ENCODE data around the gene FAM169A. TPM values are rescaled to one million over a fixed set of nuclear protein-coding genes. Genes with fewer than 3 reads are reported as not detected.

Gene FAM169A
- total and polyA plus RNA-seq, 2 donors from 2014 or later, result 3.5 to 8.6 TPM

DNA sequence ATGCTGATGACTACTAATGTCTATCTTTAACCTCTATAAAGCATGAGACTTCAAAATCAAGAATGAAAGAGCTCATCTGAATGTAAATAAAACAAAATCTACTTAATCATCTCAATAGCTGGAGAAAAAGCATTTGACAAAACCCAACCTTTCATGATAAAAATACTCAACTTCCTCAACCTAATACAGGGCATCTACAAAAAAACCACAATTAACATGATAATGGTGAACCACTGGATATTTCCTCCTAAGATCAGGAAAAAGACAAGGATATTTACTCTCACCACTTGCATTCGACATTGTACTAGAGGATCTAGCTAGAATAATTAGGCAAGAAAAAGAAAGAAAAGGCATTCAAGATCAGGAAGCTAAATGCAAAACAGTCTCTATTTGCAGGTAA lies 49.3 kb downstream of the FAM169A start:
- H3K9me3 ChIP-seq (ENCODE audit: control insufficient read depth in 2 of 3, insufficient read depth in 1 of 3, low read length in 3 of 3), result no peaks in the 10 kb centered on the region
- DNase-seq (no peak), FAIRE-seq (no peak)
- TF ChIP-seq, protein P1, sequence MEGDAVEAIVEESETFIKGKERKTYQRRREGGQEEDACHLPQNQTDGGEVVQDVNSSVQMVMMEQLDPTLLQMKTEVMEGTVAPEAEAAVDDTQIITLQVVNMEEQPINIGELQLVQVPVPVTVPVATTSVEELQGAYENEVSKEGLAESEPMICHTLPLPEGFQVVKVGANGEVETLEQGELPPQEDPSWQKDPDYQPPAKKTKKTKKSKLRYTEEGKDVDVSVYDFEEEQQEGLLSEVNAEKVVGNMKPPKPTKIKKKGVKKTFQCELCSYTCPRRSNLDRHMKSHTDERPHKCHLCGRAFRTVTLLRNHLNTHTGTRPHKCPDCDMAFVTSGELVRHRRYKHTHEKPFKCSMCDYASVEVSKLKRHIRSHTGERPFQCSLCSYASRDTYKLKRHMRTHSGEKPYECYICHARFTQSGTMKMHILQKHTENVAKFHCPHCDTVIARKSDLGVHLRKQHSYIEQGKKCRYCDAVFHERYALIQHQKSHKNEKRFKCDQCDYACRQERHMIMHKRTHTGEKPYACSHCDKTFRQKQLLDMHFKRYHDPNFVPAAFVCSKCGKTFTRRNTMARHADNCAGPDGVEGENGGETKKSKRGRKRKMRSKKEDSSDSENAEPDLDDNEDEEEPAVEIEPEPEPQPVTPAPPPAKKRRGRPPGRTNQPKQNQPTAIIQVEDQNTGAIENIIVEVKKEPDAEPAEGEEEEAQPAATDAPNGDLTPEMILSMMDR (IDR thresholded peaks at IDR 0.05; ENCODE audit: borderline replicate concordance, extremely low read depth, insufficient read depth), result no peak
- no peak overlapping the region for H3K4me3 ChIP-seq (ENCODE audit: low read length in 3 of 3)
- no peak overlapping the region for H3K9ac ChIP-seq (ENCODE audit: low read length in 3 of 3)
- intact Hi-C loops (cut with DNase I), result no loop called here
- H3K4me1 ChIP-seq (ENCODE audit: control insufficient read depth in 2 of 3, insufficient read depth in 2 of 3, low read depth in 1 of 3, low read length in 3 of 3), result no peaks in the 10 kb centered on the region
- H3K27me3 ChIP-seq (ENCODE audit: control insufficient read depth, insufficient read depth, low read length), result no peaks in the 10 kb centered on the region
- H3K36me3 ChIP-seq (ENCODE audit: control insufficient read depth in 2 of 3, insufficient read depth in 3 of 3, low read length in 3 of 3), result no peaks in the 10 kb centered on the region
- no peak overlapping the region for H3K27ac ChIP-seq (ENCODE audit: low read depth in 2 of 2, low read length in 2 of 2)

DNA sequence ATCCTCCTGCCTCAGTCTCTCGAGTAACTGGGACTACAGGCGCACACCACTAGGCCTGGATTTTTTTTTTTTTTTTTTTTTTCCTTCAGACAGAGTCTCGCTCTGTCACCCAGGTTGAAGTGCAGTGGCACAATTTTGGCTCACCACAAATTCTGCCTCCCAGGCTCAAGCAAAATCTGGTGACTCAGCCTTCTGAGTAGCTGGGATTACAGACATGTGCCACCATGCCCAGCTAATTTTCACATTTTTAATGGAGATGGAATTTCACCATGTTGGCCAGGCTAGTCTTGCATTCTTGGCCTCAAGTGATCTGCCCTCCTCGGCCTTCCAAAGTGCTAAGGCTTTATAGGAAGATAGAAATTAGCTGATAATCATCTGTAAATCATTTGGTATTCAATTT lies 55.3 kb downstream of the FAM169A start:
- intact Hi-C loops (cut with DNase I), result no loop called here
- FAIRE-seq, result no peak

DNA sequence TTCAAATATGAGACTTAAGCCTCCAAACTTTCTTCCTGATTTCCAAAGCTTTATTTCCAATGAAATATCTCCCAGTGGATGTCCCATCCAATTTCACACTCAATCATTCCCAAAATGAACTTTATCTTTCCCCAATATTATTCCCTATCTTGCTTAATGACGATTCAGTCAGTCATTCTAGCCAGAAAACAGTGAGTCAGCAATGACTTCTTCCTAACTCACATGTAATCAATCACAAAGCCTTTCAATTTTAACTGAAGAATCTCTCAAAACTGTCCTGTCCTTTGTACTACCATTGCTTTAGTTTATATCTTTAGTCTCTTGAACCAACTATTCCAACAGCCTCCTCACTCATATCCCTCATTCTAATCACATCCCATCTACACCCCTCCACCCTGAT lies 64.2 kb downstream of the FAM169A start:
- no peak for FAIRE-seq
- H3K27me3 ChIP-seq (ENCODE audit: control insufficient read depth, insufficient read depth, low read length), result no peaks in the 10 kb centered on the region
- TF ChIP-seq, protein P1 (IDR thresholded peaks at IDR 0.05; ENCODE audit: borderline replicate concordance, extremely low read depth, insufficient read depth), result no peak
- H3K4me3 ChIP-seq (ENCODE audit: low read length in 3 of 3), result no peak overlapping the region
- no peak for DNase-seq
- H3K9ac ChIP-seq (ENCODE audit: low read length in 3 of 3), result no peak overlapping the region
- H3K36me3 ChIP-seq (ENCODE audit: control insufficient read depth in 2 of 3, insufficient read depth in 3 of 3, low read length in 3 of 3), result no peaks in the 10 kb centered on the region
- intact Hi-C loops (cut with DNase I), result no loop called here
- H3K4me1 ChIP-seq (ENCODE audit: control insufficient read depth in 2 of 3, insufficient read depth in 2 of 3, low read depth in 1 of 3, low read length in 3 of 3), result no peaks in the 10 kb centered on the region
- no peak overlapping the region for H3K27ac ChIP-seq (ENCODE audit: low read depth in 2 of 2, low read length in 2 of 2)
- no peaks in the 10 kb centered on the region for H3K9me3 ChIP-seq (ENCODE audit: control insufficient read depth in 2 of 3, insufficient read depth in 1 of 3, low read length in 3 of 3)

More for the DNA sequence above, 55.3 kb downstream of the FAM169A start:
- TF ChIP-seq, protein P1 (IDR thresholded peaks at IDR 0.05; ENCODE audit: borderline replicate concordance, extremely low read depth, insufficient read depth), result no peak
- Histone ChIP-seq H3K27me3 (ENCODE audit: control insufficient read depth, insufficient read depth, low read length) (no peaks in the 10 kb centered on the region), H3K4me3 (ENCODE audit: low read length in 3 of 3) (no peak overlapping the region), H3K9me3 (ENCODE audit: control insufficient read depth in 2 of 3, insufficient read depth in 1 of 3, low read length in 3 of 3) (no peaks in the 10 kb centered on the region), H3K27ac (ENCODE audit: low read depth in 2 of 2, low read length in 2 of 2) (no peak overlapping the region), H3K9ac (ENCODE audit: low read length in 3 of 3) (no peak overlapping the region), H3K4me1 (ENCODE audit: control insufficient read depth in 2 of 3, insufficient read depth in 2 of 3, low read depth in 1 of 3, low read length in 3 of 3) (no peaks in the 10 kb centered on the region), H3K36me3 (ENCODE audit: control insufficient read depth in 2 of 3, insufficient read depth in 3 of 3, low read length in 3 of 3) (no peaks in the 10 kb centered on the region)
- no peak for DNase-seq

DNA sequence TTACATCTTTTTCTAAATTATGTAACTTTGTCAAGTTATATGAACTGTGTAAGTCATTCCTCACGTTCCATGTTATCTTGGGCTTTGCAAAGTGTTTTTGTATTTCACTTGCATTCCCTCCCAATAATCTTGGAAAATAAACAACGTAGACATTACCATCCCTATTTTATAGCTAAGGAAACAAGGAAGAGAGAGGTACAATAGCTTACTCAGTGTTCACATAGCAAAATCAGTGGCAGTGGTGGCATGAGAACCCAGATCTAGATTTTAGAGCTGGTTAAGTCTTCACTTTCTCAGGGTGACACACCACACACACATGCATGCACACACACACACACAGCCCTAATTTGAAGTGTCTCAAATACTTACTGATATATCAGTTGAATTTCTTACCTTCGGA lies 65.0 kb downstream of the FAM169A start:
- DNase-seq (no peak), FAIRE-seq (no peak)
- no peak overlapping the region for H3K27ac ChIP-seq (ENCODE audit: low read depth in 2 of 2, low read length in 2 of 2)
- H3K36me3 ChIP-seq (ENCODE audit: control insufficient read depth in 2 of 3, insufficient read depth in 3 of 3, low read length in 3 of 3), result no peaks in the 10 kb centered on the region
- no peak overlapping the region for H3K9ac ChIP-seq (ENCODE audit: low read length in 3 of 3)
- H3K4me1 ChIP-seq (ENCODE audit: control insufficient read depth in 2 of 3, insufficient read depth in 2 of 3, low read depth in 1 of 3, low read length in 3 of 3), result no peaks in the 10 kb centered on the region
- H3K4me3 ChIP-seq (ENCODE audit: low read length in 3 of 3), result no peak overlapping the region
- TF ChIP-seq, protein P1 (IDR thresholded peaks at IDR 0.05; ENCODE audit: borderline replicate concordance, extremely low read depth, insufficient read depth), result no peak
- H3K27me3 ChIP-seq (ENCODE audit: control insufficient read depth, insufficient read depth, low read length), result no peaks in the 10 kb centered on the region
- intact Hi-C loops (cut with DNase I), result no loop called here
- H3K9me3 ChIP-seq (ENCODE audit: control insufficient read depth in 2 of 3, insufficient read depth in 1 of 3, low read length in 3 of 3), result no peaks in the 10 kb centered on the region
